Hepatocyte (in vitro differentiated cells): ENCODE measurements around the gene C4orf50. TPM values are rescaled to one million over a fixed set of nuclear protein-coding genes. Genes with fewer than 3 reads are reported as not detected.

Experiments
- DNase-seq: peaks from one replicate; pipeline ENCODE4 v3.0.0-alpha.2; 2016; ENCODE audit warnings: low spot score
- H2AFZ ChIP-seq: fragments of 200-600 bp; sonication (generic); 2 replicates; pipeline ENCODE4 v1.6.0; 2016; ENCODE audit warnings: antibody characterized with exemption, mild to moderate bottlenecking
- H3K27ac ChIP-seq: fragments of 200-600 bp; sonication (generic); 2 replicates; pipeline ENCODE4 v1.5.1; 2016; ENCODE audit warnings: mild to moderate bottlenecking
- H3K27me3 ChIP-seq: fragments of 200-600 bp; sonication (generic); 2 replicates; pipeline ENCODE4 v1.6.1; 2016
- H3K36me3 ChIP-seq: fragments of 200-600 bp; sonication (generic); replicated peaks from 2 replicates; pipeline ENCODE4 v1.5.1; 2016; ENCODE audit warnings: low read depth; ENCODE audit not compliant: insufficient read depth
- H3K4me1 ChIP-seq: fragments of 200-600 bp; sonication (generic); 2 replicates; pipeline ENCODE4 v1.5.1; 2016; ENCODE audit warnings: mild to moderate bottlenecking, moderate library complexity; ENCODE audit not compliant: insufficient read depth
- H3K4me2 ChIP-seq: fragments of 200-600 bp; sonication (generic); 2 replicates; pipeline ENCODE4 v1.6.0; 2016
- H3K4me3 ChIP-seq: fragments of 200-600 bp; sonication (generic); 2 replicates; pipeline ENCODE4 v1.5.1; 2016; ENCODE audit warnings: mild to moderate bottlenecking
- H3K79me2 ChIP-seq: fragments of 200-600 bp; sonication (generic); 2 replicates; pipeline ENCODE4 v1.6.0; 2017; ENCODE audit warnings: mild to moderate bottlenecking
- H3K9me2 ChIP-seq: fragments of 200-600 bp; sonication (generic); replicated peaks from 2 replicates; pipeline ENCODE4 v1.6.0; 2017; ENCODE audit warnings: mild to moderate bottlenecking; ENCODE audit not compliant: insufficient read depth
- H3K9me3 ChIP-seq: fragments of 200-600 bp; sonication (generic); 2 replicates; pipeline ENCODE4 v1.5.1; 2016; ENCODE audit warnings: low read depth, mild to moderate bottlenecking
- H4K20me1 ChIP-seq: fragments of 200-600 bp; sonication (generic); 2 replicates; pipeline ENCODE4 v1.6.0; 2016; ENCODE audit warnings: mild to moderate bottlenecking; ENCODE audit not compliant: insufficient read depth, poor library complexity, severe bottlenecking
- EZH2 ChIP-seq: fragments of 200-600 bp; sonication (generic); IDR thresholded peaks from 2 replicates; pipeline ENCODE4 v1.6.1; 2016; ENCODE audit warnings: antibody characterized with exemption, mild to moderate bottlenecking, borderline replicate concordance
- EZH2phosphoT487 ChIP-seq: fragments of 200-600 bp; sonication (generic); IDR thresholded peaks from one replicate; pipeline ENCODE4 v1.6.1; 2018; ENCODE audit warnings: antibody characterized with exemption, mild to moderate bottlenecking, low read depth, moderate library complexity; ENCODE audit not compliant: unreplicated experiment, severe bottlenecking
- WGBS: methylation state at CpG from one replicate; pipeline ENCODE4 v1.1.6; 2016; ENCODE audit warnings: low lambda C conversion rate; ENCODE audit errors: missing lambda C conversion rate; 5-methylcytosine and 5-hydroxymethylcytosine counted together
- polyA plus RNA-seq: library from polyadenylated mRNA; unstranded; fragments of >200 nt; fragmentation: Nextera tagmentation; extraction: Ambion mirVana; gene quantifications from 2 replicates; pipeline ENCODE4 v1.2.1, GENCODE V29; 2016
- total RNA-seq: library from RNA; depleted of rRNA; stranded (reverse); fragments of >200 nt; gene quantifications from 2 replicates; pipeline ENCODE4 v1.2.3, GENCODE V29; 2014
- TF ChIP-seq, protein P1 (sequence below): fragments of 200-600 bp; sonication (generic); IDR thresholded peaks from 2 replicates; pipeline ENCODE4 v1.5.1; 2016; ENCODE audit warnings: antibody characterized with exemption, mild to moderate bottlenecking; ENCODE audit not compliant: poor library complexity

C4orf50 gene
- total and polyA plus RNA-seq, 2 experiments from 2014 or later, result not detected

DNA sequence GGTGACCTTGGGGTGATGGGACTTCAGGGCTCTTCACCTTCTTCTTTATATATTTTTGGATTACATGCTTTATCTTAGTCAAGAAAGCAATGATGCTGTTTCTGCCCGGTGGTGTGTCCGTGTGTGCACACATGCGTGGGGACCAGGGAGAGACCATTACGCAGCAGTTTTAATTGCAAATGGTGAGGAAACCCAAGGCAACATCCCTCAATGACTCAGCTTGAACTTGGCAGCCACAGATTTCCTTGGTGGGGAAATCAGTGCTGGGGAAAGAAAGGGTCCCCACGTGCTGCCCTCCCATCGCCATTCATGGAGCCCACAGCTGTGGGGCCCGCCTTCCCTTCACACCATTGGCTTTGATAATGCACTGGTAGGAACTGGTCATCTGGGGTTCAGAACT, 46.2 kb upstream of the C4orf50 start:
- Histone ChIP-seq H4K20me1 (no peaks in the 10 kb centered on the region), H3K4me1 (no peaks in the 10 kb centered on the region), H3K27ac (no peak overlapping the region), H3K4me3 (no peak overlapping the region), H2AFZ (no peak overlapping the region), H3K79me2 (no peaks in the 10 kb centered on the region), H3K27me3 (no peaks in the 10 kb centered on the region), H3K9me3 (no peaks in the 10 kb centered on the region), H3K9me2 (no peaks in the 10 kb centered on the region), H3K4me2 (no peak overlapping the region), H3K36me3 (no peaks in the 10 kb centered on the region)
- no peak for DNase-seq
- WGBS, result 94% methylated on average over 7 of the region's 7 CpGs
- TF ChIP-seq, protein P1, sequence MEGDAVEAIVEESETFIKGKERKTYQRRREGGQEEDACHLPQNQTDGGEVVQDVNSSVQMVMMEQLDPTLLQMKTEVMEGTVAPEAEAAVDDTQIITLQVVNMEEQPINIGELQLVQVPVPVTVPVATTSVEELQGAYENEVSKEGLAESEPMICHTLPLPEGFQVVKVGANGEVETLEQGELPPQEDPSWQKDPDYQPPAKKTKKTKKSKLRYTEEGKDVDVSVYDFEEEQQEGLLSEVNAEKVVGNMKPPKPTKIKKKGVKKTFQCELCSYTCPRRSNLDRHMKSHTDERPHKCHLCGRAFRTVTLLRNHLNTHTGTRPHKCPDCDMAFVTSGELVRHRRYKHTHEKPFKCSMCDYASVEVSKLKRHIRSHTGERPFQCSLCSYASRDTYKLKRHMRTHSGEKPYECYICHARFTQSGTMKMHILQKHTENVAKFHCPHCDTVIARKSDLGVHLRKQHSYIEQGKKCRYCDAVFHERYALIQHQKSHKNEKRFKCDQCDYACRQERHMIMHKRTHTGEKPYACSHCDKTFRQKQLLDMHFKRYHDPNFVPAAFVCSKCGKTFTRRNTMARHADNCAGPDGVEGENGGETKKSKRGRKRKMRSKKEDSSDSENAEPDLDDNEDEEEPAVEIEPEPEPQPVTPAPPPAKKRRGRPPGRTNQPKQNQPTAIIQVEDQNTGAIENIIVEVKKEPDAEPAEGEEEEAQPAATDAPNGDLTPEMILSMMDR, result no peak

DNA sequence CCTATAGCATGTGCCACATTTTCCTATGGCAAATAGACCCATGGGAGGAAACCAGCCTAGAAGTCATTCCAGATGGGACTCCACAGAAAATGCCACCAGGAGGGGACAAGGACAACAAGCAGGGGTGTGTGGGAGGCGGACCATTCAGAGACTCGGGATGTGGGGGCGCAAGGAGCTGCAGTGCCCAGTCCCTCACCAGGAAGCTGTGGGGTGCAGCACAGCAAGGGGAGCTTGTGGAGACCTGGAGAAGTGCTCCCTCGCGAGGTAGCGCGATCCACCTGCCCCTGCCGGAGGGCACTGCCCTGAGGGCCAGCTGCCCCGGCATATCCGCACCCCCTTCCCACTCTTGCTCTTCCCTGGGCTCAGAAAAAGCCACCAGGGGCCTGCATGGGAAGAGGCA, 45.5 kb upstream of the C4orf50 start:
- no peak for TF ChIP-seq EZH2
- TF ChIP-seq, protein P1, result no peak
- TF ChIP-seq EZH2phosphoT487, result no peak
- H3K9me3 ChIP-seq, result no peaks in the 10 kb centered on the region
- H3K9me2 ChIP-seq, result no peaks in the 10 kb centered on the region
- no peaks in the 10 kb centered on the region for H3K27me3 ChIP-seq
- H3K79me2 ChIP-seq, result no peaks in the 10 kb centered on the region
- no peak overlapping the region for H3K4me2 ChIP-seq
- H3K4me3 ChIP-seq, result no peak overlapping the region
- H4K20me1 ChIP-seq, result no peaks in the 10 kb centered on the region
- H3K36me3 ChIP-seq, result no peaks in the 10 kb centered on the region
- WGBS, result 92% methylated on average over 10 of the region's 10 CpGs
- no peak overlapping the region for H2AFZ ChIP-seq
- DNase-seq, result no peak
- H3K4me1 ChIP-seq, result no peaks in the 10 kb centered on the region
- H3K27ac ChIP-seq, result no peak overlapping the region

DNA sequence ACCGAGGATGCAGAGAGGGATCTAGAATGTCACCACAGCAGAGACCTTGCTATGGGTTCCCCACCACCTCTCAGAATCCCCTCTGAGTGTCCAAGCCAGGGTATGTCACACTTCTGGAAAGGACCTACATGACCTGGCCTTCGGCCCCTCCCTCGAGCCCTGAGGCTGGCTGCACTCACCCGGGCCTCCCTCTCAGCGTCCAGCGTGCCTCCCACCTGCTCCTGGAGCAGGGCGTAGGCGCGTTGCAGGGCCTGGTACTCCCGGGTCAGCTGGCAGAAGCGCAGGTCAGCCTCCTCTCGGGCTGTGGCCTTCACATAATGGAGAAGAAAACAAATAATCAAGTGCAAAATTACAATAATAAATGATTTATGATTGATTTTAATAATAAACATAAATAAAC, 43.9 kb upstream of the C4orf50 start:
- Histone ChIP-seq H3K27me3 (no peaks in the 10 kb centered on the region), H3K27ac (no peak overlapping the region), H4K20me1 (no peaks in the 10 kb centered on the region), H2AFZ (no peak overlapping the region), H3K79me2 (no peaks in the 10 kb centered on the region), H3K4me2 (no peak overlapping the region), H3K36me3 (no peaks in the 10 kb centered on the region), H3K9me2 (no peaks in the 10 kb centered on the region), H3K4me1 (no peaks in the 10 kb centered on the region), H3K4me3 (no peak overlapping the region), H3K9me3 (no peaks in the 10 kb centered on the region)
- DNase-seq, result no peak
- TF ChIP-seq EZH2phosphoT487 (no peak), EZH2 (no peak)
- TF ChIP-seq, protein P1, result no peak
- 90% methylated on average over 12 of the region's 12 CpGs for WGBS

DNA sequence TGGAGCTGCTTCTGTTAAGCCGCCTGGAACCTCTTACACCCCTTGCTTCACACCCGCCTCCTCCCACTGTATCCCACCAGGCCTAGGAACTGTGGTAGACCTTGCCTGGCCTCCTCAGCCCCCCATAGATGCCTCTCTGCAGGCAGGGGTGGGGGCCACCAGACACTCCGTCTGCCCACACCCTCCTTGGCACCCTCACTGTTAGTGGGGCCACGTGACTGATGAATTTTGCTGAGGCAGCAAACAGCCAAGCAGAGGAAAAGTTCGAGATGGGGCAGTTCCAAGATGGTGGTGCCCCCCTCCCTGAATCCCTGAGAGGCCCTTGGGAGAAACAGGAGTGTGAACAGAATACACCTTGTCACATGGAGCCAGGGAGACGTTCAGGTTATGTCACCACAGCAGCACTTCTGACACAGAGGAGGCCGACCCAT, 41.2 kb upstream of the C4orf50 start:
- H2AFZ ChIP-seq, result no peak overlapping the region
- TF ChIP-seq EZH2 (no peak), EZH2phosphoT487 (no peak)
- TF ChIP-seq, protein P1, result no peak
- no peak overlapping the region for H3K4me3 ChIP-seq
- H3K36me3 ChIP-seq, result no peaks in the 10 kb centered on the region
- H3K79me2 ChIP-seq, result no peaks in the 10 kb centered on the region
- H3K27me3 ChIP-seq, result no peaks in the 10 kb centered on the region
- no peaks in the 10 kb centered on the region for H3K9me3 ChIP-seq
- no peak for DNase-seq
- no peaks in the 10 kb centered on the region for H3K4me1 ChIP-seq
- no peak overlapping the region for H3K27ac ChIP-seq
- WGBS, result 88% methylated on average over 7 of the region's 7 CpGs
- H4K20me1 ChIP-seq, result no peaks in the 10 kb centered on the region
- H3K9me2 ChIP-seq, result no peaks in the 10 kb centered on the region
- no peak overlapping the region for H3K4me2 ChIP-seq
